Putamen (tissue), 1 donor: Measurements from ENCODE around the gene ARSJ.

ENCODE experiments used
- DNase-seq: peaks from one replicate; pipeline ENCODE4 v3.0.0-alpha.2; 2016; ENCODE audit warnings: low spot score

ARSJ gene

GRCh38 chr4:113987382-113987941, 8.0 kb upstream of the ARSJ start:
- DNase-seq = no peak

- no peak for DNase-seq
Observed at GRCh38 chr4:113982181-113982580, 2.7 kb upstream of the ARSJ start.

- no peak for DNase-seq
Observed at GRCh38 chr4:113981591-113981990, 2.1 kb upstream of the ARSJ start.

- DNase-seq = no peak
Observed at GRCh38 chr4:113979905-113980615, 613 bp upstream of the ARSJ start.

- DNase-seq = no peak
Observed at GRCh38 chr4:113978561-113979147, 793 bp downstream of the ARSJ start.

- DNase-seq = no peak
Observed at GRCh38 chr4:113978105-113978504, 1.3 kb downstream of the ARSJ start.

- DNase-seq = no peak
Observed at GRCh38 chr4:113977526-113977855, 2.0 kb downstream of the ARSJ start.

- no peak for DNase-seq
Observed at GRCh38 chr4:113976741-113977525, 2.5 kb downstream of the ARSJ start.

GRCh38 chr4:113975578-113975977, 3.9 kb downstream of the ARSJ start:
- DNase-seq = no peak

- no peak for DNase-seq
Observed at GRCh38 chr4:113974467-113974866, 5.0 kb downstream of the ARSJ start.

- DNase-seq = no peak
Observed at GRCh38 chr4:113973345-113973744, 6.1 kb downstream of the ARSJ start.

- DNase-seq = no peak
Observed at GRCh38 chr4:113972781-113973180, 6.7 kb downstream of the ARSJ start.

GRCh38 chr4:113971706-113972360, 7.6 kb downstream of the ARSJ start:
- no peak for DNase-seq

- DNase-seq = no peak
Observed at GRCh38 chr4:113969709-113970334, 9.6 kb downstream of the ARSJ start.

GRCh38 chr4:113968473-113968872, 11.0 kb downstream of the ARSJ start:
- no peak for DNase-seq

- DNase-seq = no peak
Observed at GRCh38 chr4:113967687-113968086, 11.8 kb downstream of the ARSJ start.

- no peak for DNase-seq
Observed at GRCh38 chr4:113962719-113963265, 16.7 kb downstream of the ARSJ start.

GRCh38 chr4:113962016-113962347, 17.5 kb downstream of the ARSJ start:
- no peak for DNase-seq

- DNase-seq = no peak
Observed at GRCh38 chr4:113960684-113961321, 18.6 kb downstream of the ARSJ start.

GRCh38 chr4:113959539-113959937, 19.9 kb downstream of the ARSJ start:
- no peak for DNase-seq
